ENCODE results near the gene PLAC9. TPM values are rescaled to one million over a fixed set of nuclear protein-coding genes. Genes with fewer than 3 reads are reported as not detected.

Gene PLAC9
- total and polyA plus RNA-seq, 4 donors = 11.8 to 53.1 (median 23.4) TPM

DNA sequence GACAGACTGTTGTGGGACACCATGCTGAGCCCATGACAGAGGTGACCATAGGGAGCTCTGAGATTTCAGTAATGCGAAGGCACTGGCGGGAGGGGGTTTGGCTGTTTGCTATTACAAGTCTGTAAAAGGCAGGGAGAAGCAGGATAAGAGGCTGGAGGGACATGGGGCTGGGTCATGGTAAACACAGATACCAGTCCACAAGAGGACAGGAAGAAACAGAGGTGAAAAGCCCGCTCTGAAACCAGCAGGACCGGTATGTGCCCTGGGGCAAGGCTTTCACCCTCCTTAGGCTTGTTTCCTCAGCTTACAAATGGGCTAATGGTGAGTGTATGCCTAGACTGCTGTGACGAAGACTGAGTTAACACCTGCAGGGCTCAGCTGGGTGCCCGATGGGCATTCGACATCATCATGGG, 38.7 kb downstream of the PLAC9 start:
- TF ChIP-seq, protein P1, sequence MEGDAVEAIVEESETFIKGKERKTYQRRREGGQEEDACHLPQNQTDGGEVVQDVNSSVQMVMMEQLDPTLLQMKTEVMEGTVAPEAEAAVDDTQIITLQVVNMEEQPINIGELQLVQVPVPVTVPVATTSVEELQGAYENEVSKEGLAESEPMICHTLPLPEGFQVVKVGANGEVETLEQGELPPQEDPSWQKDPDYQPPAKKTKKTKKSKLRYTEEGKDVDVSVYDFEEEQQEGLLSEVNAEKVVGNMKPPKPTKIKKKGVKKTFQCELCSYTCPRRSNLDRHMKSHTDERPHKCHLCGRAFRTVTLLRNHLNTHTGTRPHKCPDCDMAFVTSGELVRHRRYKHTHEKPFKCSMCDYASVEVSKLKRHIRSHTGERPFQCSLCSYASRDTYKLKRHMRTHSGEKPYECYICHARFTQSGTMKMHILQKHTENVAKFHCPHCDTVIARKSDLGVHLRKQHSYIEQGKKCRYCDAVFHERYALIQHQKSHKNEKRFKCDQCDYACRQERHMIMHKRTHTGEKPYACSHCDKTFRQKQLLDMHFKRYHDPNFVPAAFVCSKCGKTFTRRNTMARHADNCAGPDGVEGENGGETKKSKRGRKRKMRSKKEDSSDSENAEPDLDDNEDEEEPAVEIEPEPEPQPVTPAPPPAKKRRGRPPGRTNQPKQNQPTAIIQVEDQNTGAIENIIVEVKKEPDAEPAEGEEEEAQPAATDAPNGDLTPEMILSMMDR (IDR thresholded peaks at IDR 0.05; ENCODE audit: control extremely low read depth, extremely low read depth) = no peak
- WGBS, 2 donors = 76 to 88% methylated on average over 7 of the region's 7 CpGs
- no peak overlapping the region for H3K9ac ChIP-seq (ENCODE audit: insufficient read depth in 1 of 2, low read length in 2 of 2)
- no peaks in the 10 kb centered on the region for H3K27me3 ChIP-seq (ENCODE audit: control insufficient read depth in 3 of 3, insufficient read depth in 3 of 3, low read length in 2 of 3)
- no peak overlapping the region for H3K4me3 ChIP-seq
- H3K36me3 ChIP-seq (ENCODE audit: control insufficient read depth in 4 of 4, insufficient read depth in 4 of 4, low read length in 4 of 4) = peaks cover 0 to 54% (median 9%) of the 10 kb centered on the region in 4 donors
- DNase-seq (peak in 2 of 3 donors; percentile 32 to 41), ATAC-seq (ENCODE audit: insufficient read depth, low FRiP score) (peak; percentile 49)
- H3K4me1 ChIP-seq (ENCODE audit: control insufficient read depth in 5 of 5, insufficient read depth in 5 of 5, low read length in 5 of 5) = peaks cover 0 to 34% (median 3%) of the 10 kb centered on the region in 5 donors
- peak overlapping the region in 1 of 2 donors; percentile 79 for H3K27ac ChIP-seq (ENCODE audit: low read depth in 1 of 2, low read length in 1 of 2)
- H3K9me3 ChIP-seq (ENCODE audit: control insufficient read depth in 4 of 4, insufficient read depth in 3 of 4, low read length in 3 of 4) = no peaks in the 10 kb centered on the region

DNA sequence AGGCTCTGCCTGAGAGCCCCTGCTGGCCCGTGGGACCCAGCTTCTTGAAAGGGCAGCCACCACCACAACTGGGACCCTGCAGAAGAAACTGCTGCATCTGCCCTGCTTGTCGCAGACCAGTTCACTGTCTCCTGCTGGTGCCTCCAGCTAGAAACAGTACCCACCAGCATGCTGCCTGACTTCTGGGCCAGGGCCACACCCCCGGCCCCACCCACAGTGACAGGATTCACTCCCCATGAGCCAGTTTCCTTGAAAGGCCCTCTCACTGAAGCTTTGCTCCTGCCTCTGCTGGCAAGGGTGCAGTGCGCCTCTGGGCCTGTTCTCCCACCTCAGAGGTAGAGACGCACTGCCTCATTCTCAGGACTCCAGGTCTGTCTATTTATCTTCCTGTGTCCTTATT, 40.4 kb downstream of the PLAC9 start:
- Histone ChIP-seq H3K27me3 (ENCODE audit: control insufficient read depth in 3 of 3, insufficient read depth in 3 of 3, low read length in 2 of 3) (no peaks in the 10 kb centered on the region), H3K4me3 (no peak overlapping the region), H3K36me3 (ENCODE audit: control insufficient read depth in 4 of 4, insufficient read depth in 4 of 4, low read length in 4 of 4) (peaks cover 0 to 40% (median 9%) of the 10 kb centered on the region in 4 donors), H3K9me3 (ENCODE audit: control insufficient read depth in 4 of 4, insufficient read depth in 3 of 4, low read length in 3 of 4) (no peaks in the 10 kb centered on the region), H3K4me1 (ENCODE audit: control insufficient read depth in 5 of 5, insufficient read depth in 5 of 5, low read length in 5 of 5) (peaks cover 0 to 34% (median 5%) of the 10 kb centered on the region in 5 donors), H3K27ac (ENCODE audit: low read depth in 1 of 2, low read length in 1 of 2) (no peak overlapping the region), H3K9ac (ENCODE audit: insufficient read depth in 1 of 2, low read length in 2 of 2) (no peak overlapping the region)
- WGBS, 2 donors = 73 to 89% methylated on average over 5 of the region's 5 CpGs
- ATAC-seq (ENCODE audit: insufficient read depth, low FRiP score) = no peak
- TF ChIP-seq, protein P1 (IDR thresholded peaks at IDR 0.05; ENCODE audit: control extremely low read depth, extremely low read depth) = no peak
- no peak for DNase-seq

DNA sequence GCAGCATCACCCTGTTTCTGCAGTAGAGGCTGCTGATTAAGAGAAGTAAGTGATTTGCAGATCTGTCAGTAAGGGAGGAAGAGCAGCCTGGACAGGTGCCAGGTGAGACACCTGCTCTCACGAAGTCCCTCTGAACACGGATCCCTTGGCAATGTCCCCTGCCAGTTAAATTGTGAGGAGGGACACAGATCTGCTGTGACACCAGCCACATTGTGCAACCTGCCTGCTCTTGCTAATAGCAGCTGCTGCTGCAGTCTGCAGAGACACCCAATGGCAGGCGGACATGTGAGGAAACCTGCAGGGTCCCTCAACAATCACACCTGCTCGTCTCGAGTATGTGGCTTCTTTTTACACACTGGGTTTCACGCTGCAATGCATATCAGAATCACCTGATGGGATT, 40.9 kb downstream of the PLAC9 start:
- Histone ChIP-seq H3K27ac (ENCODE audit: low read depth in 1 of 2, low read length in 1 of 2) (no peak overlapping the region), H3K9ac (ENCODE audit: insufficient read depth in 1 of 2, low read length in 2 of 2) (no peak overlapping the region), H3K4me3 (no peak overlapping the region), H3K36me3 (ENCODE audit: control insufficient read depth in 4 of 4, insufficient read depth in 4 of 4, low read length in 4 of 4) (peaks cover 0 to 35% (median 9%) of the 10 kb centered on the region in 4 donors), H3K27me3 (ENCODE audit: control insufficient read depth in 3 of 3, insufficient read depth in 3 of 3, low read length in 2 of 3) (no peaks in the 10 kb centered on the region), H3K9me3 (ENCODE audit: control insufficient read depth in 4 of 4, insufficient read depth in 3 of 4, low read length in 3 of 4) (no peaks in the 10 kb centered on the region), H3K4me1 (ENCODE audit: control insufficient read depth in 5 of 5, insufficient read depth in 5 of 5, low read length in 5 of 5) (peaks cover 0 to 37% (median 5%) of the 10 kb centered on the region in 5 donors)
- ATAC-seq (ENCODE audit: insufficient read depth, low FRiP score) (no peak), DNase-seq (no peak)
- TF ChIP-seq, protein P1 (IDR thresholded peaks at IDR 0.05; ENCODE audit: control extremely low read depth, extremely low read depth) = no peak
- WGBS, 2 donors = 57 to 60% methylated on average over 6 of the region's 6 CpGs
